ENCODE data around the gene A1CF. TPM values are rescaled to one million over a fixed set of nuclear protein-coding genes. Genes with fewer than 3 reads are reported as not detected.

Gene A1CF
- total and polyA plus RNA-seq, 8 donors, result 0.08 to 0.23 (median 0.13) TPM; not detected in 2

GRCh38 chr10:50896721-50897120, 11.3 kb upstream of the A1CF start:
- H3K27me3 ChIP-seq, result peaks cover 0 to 6% of the 10 kb centered on the region in 2 donors
- H3K9me3 ChIP-seq, result no peaks in the 10 kb centered on the region
- ATAC-seq, result no peak
- TF ChIP-seq, protein P1, sequence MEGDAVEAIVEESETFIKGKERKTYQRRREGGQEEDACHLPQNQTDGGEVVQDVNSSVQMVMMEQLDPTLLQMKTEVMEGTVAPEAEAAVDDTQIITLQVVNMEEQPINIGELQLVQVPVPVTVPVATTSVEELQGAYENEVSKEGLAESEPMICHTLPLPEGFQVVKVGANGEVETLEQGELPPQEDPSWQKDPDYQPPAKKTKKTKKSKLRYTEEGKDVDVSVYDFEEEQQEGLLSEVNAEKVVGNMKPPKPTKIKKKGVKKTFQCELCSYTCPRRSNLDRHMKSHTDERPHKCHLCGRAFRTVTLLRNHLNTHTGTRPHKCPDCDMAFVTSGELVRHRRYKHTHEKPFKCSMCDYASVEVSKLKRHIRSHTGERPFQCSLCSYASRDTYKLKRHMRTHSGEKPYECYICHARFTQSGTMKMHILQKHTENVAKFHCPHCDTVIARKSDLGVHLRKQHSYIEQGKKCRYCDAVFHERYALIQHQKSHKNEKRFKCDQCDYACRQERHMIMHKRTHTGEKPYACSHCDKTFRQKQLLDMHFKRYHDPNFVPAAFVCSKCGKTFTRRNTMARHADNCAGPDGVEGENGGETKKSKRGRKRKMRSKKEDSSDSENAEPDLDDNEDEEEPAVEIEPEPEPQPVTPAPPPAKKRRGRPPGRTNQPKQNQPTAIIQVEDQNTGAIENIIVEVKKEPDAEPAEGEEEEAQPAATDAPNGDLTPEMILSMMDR (IDR thresholded peaks at IDR 0.05), result no peak
- no peak overlapping the region for H3K27ac ChIP-seq
- H3K4me1 ChIP-seq, result no peaks in the 10 kb centered on the region
- DNase-seq, result no peak
- H3K4me3 ChIP-seq, result no peak overlapping the region
- intact Hi-C loops (cut with DNase I), result no loop called here
- no peaks in the 10 kb centered on the region for H3K36me3 ChIP-seq

- peaks cover 0 to 6% of the 10 kb centered on the region in 2 donors for H3K27me3 ChIP-seq
- no peaks in the 10 kb centered on the region for H3K9me3 ChIP-seq
- H3K4me1 ChIP-seq, result no peaks in the 10 kb centered on the region
- ATAC-seq (no peak), DNase-seq (no peak)
- no peak overlapping the region for H3K4me3 ChIP-seq
- H3K27ac ChIP-seq, result no peak overlapping the region
- H3K36me3 ChIP-seq, result no peaks in the 10 kb centered on the region
- TF ChIP-seq, protein P1 (IDR thresholded peaks at IDR 0.05), result no peak
- intact Hi-C loops (cut with DNase I), result no loop called here
Measured at GRCh38 chr10:50894312-50894711, 8.9 kb upstream of the A1CF start.

GRCh38 chr10:50892467-50892866, 7.0 kb upstream of the A1CF start:
- Histone ChIP-seq H3K9me3 (no peaks in the 10 kb centered on the region), H3K27ac (no peak overlapping the region), H3K36me3 (no peaks in the 10 kb centered on the region), H3K4me3 (no peak overlapping the region), H3K27me3 (no peaks in the 10 kb centered on the region), H3K4me1 (no peaks in the 10 kb centered on the region)
- intact Hi-C loops (cut with DNase I), result no loop called here
- DNase-seq, result no peak
- TF ChIP-seq, protein P1 (IDR thresholded peaks at IDR 0.05), result no peak
- ATAC-seq, result no peak

DNA sequence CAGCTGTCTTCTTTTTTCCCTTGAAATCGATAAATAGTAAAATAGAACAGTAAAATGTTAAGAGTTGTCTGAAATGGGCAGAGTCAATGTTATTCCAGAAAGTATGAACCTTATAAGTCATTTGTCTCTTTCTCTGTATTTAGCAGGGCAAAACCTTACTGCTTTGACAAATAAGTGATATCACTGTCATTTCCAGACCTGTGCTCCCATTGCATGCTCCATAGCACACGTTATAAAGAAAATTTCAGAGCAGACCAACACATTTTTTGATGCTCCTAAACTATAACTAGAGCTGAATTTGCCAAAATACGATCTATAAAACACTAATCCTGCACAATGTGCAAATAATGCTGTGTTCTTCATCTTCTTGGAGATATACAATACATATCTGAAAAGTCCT, 1.1 kb downstream of the A1CF start:
- Histone ChIP-seq H3K9me3 (no peaks in the 10 kb centered on the region), H3K4me3 (no peak overlapping the region), H3K36me3 (no peaks in the 10 kb centered on the region), H3K4me1 (no peaks in the 10 kb centered on the region), H3K27me3 (no peaks in the 10 kb centered on the region), H3K27ac (no peak overlapping the region)
- ATAC-seq (no peak), DNase-seq (no peak)
- intact Hi-C loops (cut with DNase I), result no loop called here
- TF ChIP-seq, protein P1 (IDR thresholded peaks at IDR 0.05), result no peak

GRCh38 chr10:50883629-50884028, 1.8 kb downstream of the A1CF start:
- Histone ChIP-seq H3K4me3 (no peak overlapping the region), H3K27ac (no peak overlapping the region), H3K9me3 (no peaks in the 10 kb centered on the region), H3K4me1 (no peaks in the 10 kb centered on the region), H3K36me3 (no peaks in the 10 kb centered on the region), H3K27me3 (no peaks in the 10 kb centered on the region)
- TF ChIP-seq, protein P1 (IDR thresholded peaks at IDR 0.05), result no peak
- ATAC-seq (no peak), DNase-seq (no peak)
- intact Hi-C loops (cut with DNase I), result no loop called here
